ENCODE results near the gene SLCO2B1. TPM values are rescaled to one million over a fixed set of nuclear protein-coding genes. Genes with fewer than 3 reads are reported as not detected.

The SLCO2B1 gene
- total RNA-seq, 4 donors from 2014 or later, result 1.9 to 17.6 (median 5.0) TPM

DNA sequence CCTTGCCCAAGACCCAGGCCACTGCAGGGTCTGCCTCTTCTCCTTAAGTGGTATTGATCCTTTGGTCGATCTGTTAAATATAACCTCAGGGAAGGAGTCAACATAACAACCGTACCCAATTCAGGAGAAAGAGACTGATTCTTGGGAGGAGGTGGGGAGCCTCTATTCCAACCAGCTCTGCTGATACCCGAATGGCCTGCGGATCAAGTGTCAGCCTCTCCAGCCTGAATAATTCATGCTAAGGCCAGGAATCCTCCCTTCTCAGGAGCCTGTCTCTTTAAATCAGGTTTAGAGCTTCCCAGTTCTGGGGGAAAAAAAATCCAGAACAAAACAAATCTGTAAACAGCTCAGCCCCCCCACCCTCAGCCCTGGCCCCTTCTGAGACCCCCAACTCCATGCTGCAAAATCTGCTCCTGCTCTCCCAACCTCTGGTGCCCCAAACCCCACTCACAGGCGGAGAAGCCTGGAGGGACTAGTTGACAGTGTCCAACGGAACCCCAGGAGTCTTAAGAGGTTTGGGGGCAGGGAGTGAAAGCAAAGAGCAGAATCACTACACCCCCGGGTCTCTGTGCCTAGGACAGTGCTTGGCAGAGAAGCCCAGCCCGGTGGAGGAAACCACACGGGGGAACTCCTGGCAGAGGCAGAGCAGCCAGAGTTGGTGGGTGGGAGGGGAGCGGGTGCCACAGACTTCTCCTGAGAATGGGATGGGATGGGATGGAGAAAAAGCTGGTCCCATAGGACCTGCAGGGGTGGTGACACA lies 88.8 kb downstream of the SLCO2B1 start:
- Histone ChIP-seq H3K27me3 (peaks cover 27 to 28% (median 27%) of the 10 kb centered on the region in 3 donors), H3K27ac (no peak overlapping the region)
- in situ Hi-C loops (cut with MboI; ENCODE audit: low sequenced_read_pairs in 4 of 4), result loop anchor here (10.0 to 25.0 kb wide), 3 partner anchors 215 to 315 kb away; partner anchors contain the start of genes SPCS2 (in 1 of the 4) and XRRA1 (in 1 of the 4)

GRCh38 chr11:75240311-75241035 lies 89.6 kb downstream of the SLCO2B1 start, which contains the start of gene TPBGL:
Gene TPBGL (plus strand): TSS chr11:75240774. CDS start chr11:75241050, 276 bp downstream.
- DNase-seq, result no peak
- TF ChIP-seq, protein P1, sequence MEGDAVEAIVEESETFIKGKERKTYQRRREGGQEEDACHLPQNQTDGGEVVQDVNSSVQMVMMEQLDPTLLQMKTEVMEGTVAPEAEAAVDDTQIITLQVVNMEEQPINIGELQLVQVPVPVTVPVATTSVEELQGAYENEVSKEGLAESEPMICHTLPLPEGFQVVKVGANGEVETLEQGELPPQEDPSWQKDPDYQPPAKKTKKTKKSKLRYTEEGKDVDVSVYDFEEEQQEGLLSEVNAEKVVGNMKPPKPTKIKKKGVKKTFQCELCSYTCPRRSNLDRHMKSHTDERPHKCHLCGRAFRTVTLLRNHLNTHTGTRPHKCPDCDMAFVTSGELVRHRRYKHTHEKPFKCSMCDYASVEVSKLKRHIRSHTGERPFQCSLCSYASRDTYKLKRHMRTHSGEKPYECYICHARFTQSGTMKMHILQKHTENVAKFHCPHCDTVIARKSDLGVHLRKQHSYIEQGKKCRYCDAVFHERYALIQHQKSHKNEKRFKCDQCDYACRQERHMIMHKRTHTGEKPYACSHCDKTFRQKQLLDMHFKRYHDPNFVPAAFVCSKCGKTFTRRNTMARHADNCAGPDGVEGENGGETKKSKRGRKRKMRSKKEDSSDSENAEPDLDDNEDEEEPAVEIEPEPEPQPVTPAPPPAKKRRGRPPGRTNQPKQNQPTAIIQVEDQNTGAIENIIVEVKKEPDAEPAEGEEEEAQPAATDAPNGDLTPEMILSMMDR (IDR thresholded peaks at IDR 0.05 in 4 of 5, conservative IDR thresholded peaks at IDR 0.05 in 1 of 5), result no peak
- Histone ChIP-seq H3K4me1 (peaks cover 0 to 6% of the 10 kb centered on the region in 2 donors), H3K36me3 (no peaks in the 10 kb centered on the region), H3K27me3 (peaks cover 27 to 28% (median 27%) of the 10 kb centered on the region in 3 donors), H3K4me3 (peak within 1 kb of the TSS; percentile 14 to 44 (median 39)), H3K27ac (no peak within 1 kb of the TSS), H3K9me3 (no peaks in the 10 kb centered on the region)
- intact Hi-C loops (cut with DNase I; ENCODE audit: low total_unique reads) (loop anchor here (1.0 to 5.0 kb wide), 2 partner anchors 218 to 311 kb away; no protein-coding TSS in a partner anchor), in situ Hi-C loops (cut with MboI; ENCODE audit: low sequenced_read_pairs in 4 of 4) (loop anchor here (10.0 to 25.0 kb wide), 3 partner anchors 216 to 316 kb away; partner anchors contain the start of genes SPCS2 (in 1 of the 4) and XRRA1 (in 1 of the 4))
- no peak for ATAC-seq

More for the DNA sequence above, 88.8 kb downstream of the SLCO2B1 start:
- ATAC-seq (no peak), DNase-seq (no peak)
- Histone ChIP-seq H3K4me1 (peaks cover 0 to 6% of the 10 kb centered on the region in 2 donors), H3K9me3 (no peaks in the 10 kb centered on the region), H3K4me3 (no peak overlapping the region), H3K36me3 (no peaks in the 10 kb centered on the region)
- intact Hi-C loops (cut with DNase I; ENCODE audit: low total_unique reads), result loop anchor here (5.0 kb wide), 1 partner anchor 217 kb away; no protein-coding TSS in a partner anchor
- no peak for TF ChIP-seq POLR2A (IDR thresholded peaks at IDR 0.05)
- TF ChIP-seq, protein P1 (IDR thresholded peaks at IDR 0.05 in 4 of 5, conservative IDR thresholded peaks at IDR 0.05 in 1 of 5), result no peak

DNA sequence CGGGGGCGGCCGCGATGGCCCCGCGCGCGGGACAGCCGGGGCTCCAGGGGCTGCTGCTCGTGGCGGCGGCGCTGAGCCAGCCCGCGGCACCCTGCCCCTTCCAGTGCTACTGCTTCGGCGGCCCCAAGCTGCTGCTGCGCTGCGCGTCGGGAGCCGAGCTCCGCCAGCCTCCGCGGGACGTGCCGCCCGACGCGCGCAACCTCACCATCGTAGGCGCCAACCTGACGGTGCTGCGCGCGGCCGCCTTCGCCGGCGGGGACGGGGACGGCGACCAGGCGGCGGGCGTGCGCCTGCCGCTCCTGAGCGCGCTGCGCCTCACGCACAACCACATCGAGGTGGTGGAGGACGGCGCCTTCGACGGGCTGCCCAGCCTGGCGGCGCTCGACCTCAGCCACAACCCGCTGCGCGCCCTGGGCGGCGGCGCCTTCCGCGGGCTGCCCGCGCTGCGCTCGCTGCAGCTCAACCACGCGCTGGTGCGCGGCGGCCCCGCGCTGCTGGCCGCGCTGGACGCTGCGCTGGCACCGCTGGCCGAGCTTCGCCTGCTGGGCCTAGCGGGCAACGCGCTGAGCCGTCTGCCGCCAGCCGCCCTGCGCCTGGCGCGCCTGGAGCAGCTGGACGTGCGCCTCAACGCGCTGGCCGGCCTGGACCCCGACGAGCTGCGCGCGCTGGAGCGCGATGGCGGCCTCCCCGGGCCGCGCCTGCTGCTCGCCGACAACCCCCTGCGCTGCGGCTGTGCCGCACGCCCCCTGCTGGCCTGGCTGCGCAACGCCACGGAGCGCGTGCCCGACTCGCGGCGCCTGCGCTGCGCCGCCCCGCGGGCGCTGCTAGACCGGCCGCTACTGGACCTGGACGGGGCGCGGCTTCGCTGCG lies 90.4 kb downstream of the SLCO2B1 start:
- no peak for TF ChIP-seq POLR2A (IDR thresholded peaks at IDR 0.05)
- TF ChIP-seq, protein P1 (IDR thresholded peaks at IDR 0.05 in 4 of 5, conservative IDR thresholded peaks at IDR 0.05 in 1 of 5), result peak in 4 of 5 experiments; percentile 89 to 99 (median 94)
- H3K27me3 ChIP-seq, result peaks cover 27 to 28% (median 27%) of the 10 kb centered on the region in 3 donors
- H3K4me1 ChIP-seq, result peaks cover 0 to 6% of the 10 kb centered on the region in 2 donors
- H3K36me3 ChIP-seq, result no peaks in the 10 kb centered on the region
- DNase-seq (peak; percentile 23 to 61), ATAC-seq (peak; percentile 94 to 95)
- H3K27ac ChIP-seq, result no peak overlapping the region
- intact Hi-C loops (cut with DNase I; ENCODE audit: low total_unique reads) (loop anchor here (1.0 to 5.0 kb wide), 2 partner anchors 219 to 312 kb away; no protein-coding TSS in a partner anchor), in situ Hi-C loops (cut with MboI; ENCODE audit: low sequenced_read_pairs in 4 of 4) (loop anchor here (10.0 to 25.0 kb wide), 3 partner anchors 216 to 316 kb away; partner anchors contain the start of genes SPCS2 (in 1 of the 4) and XRRA1 (in 1 of the 4))
- H3K4me3 ChIP-seq, result peak overlapping the region in 3 of 4 donors; percentile 35 to 46 (median 43)
- H3K9me3 ChIP-seq, result no peaks in the 10 kb centered on the region

All from gastrocnemius medialis (tissue), 4 donors.